KMS-11 (cell line): Measurements from ENCODE around the gene KRT36.

Experiments
- H2AFZ ChIP-seq: fragments of 200-600 bp; sonication (generic); 2 replicates; pipeline ENCODE4 v1.6.1; 2016; ENCODE audit warnings: antibody characterized with exemption, mixed run types, low read depth
- H3K27ac ChIP-seq: fragments of 200-600 bp; sonication (generic); 2 replicates; pipeline ENCODE4 v1.6.1; 2016; ENCODE audit warnings: mild to moderate bottlenecking, mixed run types
- H3K27me3 ChIP-seq: fragments of 200-600 bp; sonication (generic); 2 replicates; pipeline ENCODE4 v1.6.1; 2017; ENCODE audit warnings: mild to moderate bottlenecking, low read depth, mixed run types, moderate library complexity; ENCODE audit not compliant: insufficient read depth
- H3K36me3 ChIP-seq: fragments of 200-600 bp; sonication (generic); 2 replicates; pipeline ENCODE4 v1.6.1; 2017; ENCODE audit warnings: mild to moderate bottlenecking, mixed run types; ENCODE audit not compliant: insufficient read depth
- H3K4me1 ChIP-seq: fragments of 200-600 bp; sonication (generic); 2 replicates; pipeline ENCODE4 v1.6.1; 2016; ENCODE audit warnings: mild to moderate bottlenecking, low read depth, mixed run types; ENCODE audit not compliant: poor library complexity, severe bottlenecking
- H3K4me2 ChIP-seq: fragments of 200-600 bp; sonication (generic); 2 replicates; pipeline ENCODE4 v1.7.0; 2016; ENCODE audit warnings: mild to moderate bottlenecking, mixed run types
- H3K4me3 ChIP-seq: fragments of 200-600 bp; sonication (generic); IDR thresholded peaks from 2 replicates; pipeline ENCODE4 v1.6.1; 2017; ENCODE audit warnings: low read depth, low read length, mixed read lengths; ENCODE audit not compliant: insufficient read depth
- H3K79me2 ChIP-seq: fragments of 200-600 bp; sonication (generic); 2 replicates; pipeline ENCODE4 v1.6.1; 2016; ENCODE audit warnings: low read depth, mixed run types; ENCODE audit not compliant: insufficient read depth
- H3K9ac ChIP-seq: fragments of 200-600 bp; sonication (generic); 2 replicates; pipeline ENCODE4 v1.6.1; 2016; ENCODE audit warnings: mild to moderate bottlenecking, mixed run types
- H4K20me1 ChIP-seq: fragments of 200-600 bp; sonication (generic); 2 replicates; pipeline ENCODE4 v1.6.1; 2016; ENCODE audit warnings: mild to moderate bottlenecking, mixed run types; ENCODE audit not compliant: insufficient read depth
- TF ChIP-seq, protein P1 (sequence below): fragments of 200-600 bp; sonication (generic); conservative IDR thresholded peaks from 2 replicates; pipeline ENCODE4 v1.6.1; 2017; ENCODE audit warnings: low read depth, mild to moderate bottlenecking, antibody characterized with exemption, low read length, moderate library complexity, mixed read lengths

The KRT36 gene

DNA sequence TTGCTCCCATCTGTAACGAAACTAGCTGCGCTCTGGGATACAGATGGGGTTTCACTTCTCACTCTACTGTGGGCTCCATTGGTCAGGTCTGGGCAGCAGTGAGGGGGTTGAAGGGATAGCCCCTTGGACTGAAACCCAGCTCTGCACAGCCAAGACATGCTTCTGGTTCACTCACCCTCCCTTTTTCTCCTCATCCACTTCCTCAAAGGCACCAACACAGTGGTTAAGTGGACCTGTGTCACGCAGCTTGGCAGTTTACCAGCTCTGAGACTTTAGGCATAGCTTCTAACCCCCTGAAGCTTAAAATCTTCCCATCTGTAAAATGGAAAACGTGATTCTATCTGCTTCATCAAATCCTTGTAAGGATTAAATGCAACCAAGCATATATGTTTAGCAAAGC is 37.4 kb downstream of the KRT36 start:
- TF ChIP-seq, protein P1, sequence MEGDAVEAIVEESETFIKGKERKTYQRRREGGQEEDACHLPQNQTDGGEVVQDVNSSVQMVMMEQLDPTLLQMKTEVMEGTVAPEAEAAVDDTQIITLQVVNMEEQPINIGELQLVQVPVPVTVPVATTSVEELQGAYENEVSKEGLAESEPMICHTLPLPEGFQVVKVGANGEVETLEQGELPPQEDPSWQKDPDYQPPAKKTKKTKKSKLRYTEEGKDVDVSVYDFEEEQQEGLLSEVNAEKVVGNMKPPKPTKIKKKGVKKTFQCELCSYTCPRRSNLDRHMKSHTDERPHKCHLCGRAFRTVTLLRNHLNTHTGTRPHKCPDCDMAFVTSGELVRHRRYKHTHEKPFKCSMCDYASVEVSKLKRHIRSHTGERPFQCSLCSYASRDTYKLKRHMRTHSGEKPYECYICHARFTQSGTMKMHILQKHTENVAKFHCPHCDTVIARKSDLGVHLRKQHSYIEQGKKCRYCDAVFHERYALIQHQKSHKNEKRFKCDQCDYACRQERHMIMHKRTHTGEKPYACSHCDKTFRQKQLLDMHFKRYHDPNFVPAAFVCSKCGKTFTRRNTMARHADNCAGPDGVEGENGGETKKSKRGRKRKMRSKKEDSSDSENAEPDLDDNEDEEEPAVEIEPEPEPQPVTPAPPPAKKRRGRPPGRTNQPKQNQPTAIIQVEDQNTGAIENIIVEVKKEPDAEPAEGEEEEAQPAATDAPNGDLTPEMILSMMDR = no peak

DNA sequence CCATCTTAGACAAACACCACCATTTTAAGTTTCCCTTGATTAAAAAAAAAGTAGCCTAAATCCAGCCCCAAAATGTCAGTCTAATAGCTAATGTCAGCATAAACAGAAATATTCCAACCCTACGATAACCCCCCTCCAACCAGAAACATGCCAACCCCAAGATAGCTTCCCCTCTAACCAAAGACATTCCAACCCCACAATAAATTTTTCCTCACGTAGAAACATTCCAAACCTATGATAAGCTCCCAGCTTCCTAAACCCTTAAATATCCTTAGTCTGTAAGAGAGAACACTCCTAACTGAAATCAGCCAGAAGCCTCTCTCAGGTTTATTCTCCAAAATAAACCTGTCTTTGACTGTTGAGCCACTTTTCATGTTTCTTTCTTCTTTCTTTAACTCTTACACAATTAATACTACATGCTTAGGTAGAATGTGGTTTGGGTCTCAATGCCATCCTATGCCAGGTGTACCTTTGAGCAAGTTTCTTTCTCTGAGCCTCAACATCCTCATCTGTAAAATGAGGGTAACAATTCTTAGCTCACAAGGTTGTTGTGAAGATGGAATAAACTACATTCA is 38.5 kb downstream of the KRT36 start:
- Histone ChIP-seq H4K20me1 (no peaks in the 10 kb centered on the region), H3K4me3 (no peak overlapping the region), H2AFZ (no peak overlapping the region), H3K27ac (no peak overlapping the region), H3K36me3 (no peaks in the 10 kb centered on the region), H3K4me1 (no peaks in the 10 kb centered on the region), H3K9ac (no peak overlapping the region), H3K79me2 (no peaks in the 10 kb centered on the region), H3K27me3 (no peaks in the 10 kb centered on the region), H3K4me2 (no peak overlapping the region)
- TF ChIP-seq, protein P1 = no peak

More for the DNA sequence above, 37.4 kb downstream of the KRT36 start:
- Histone ChIP-seq H3K36me3 (no peaks in the 10 kb centered on the region), H3K4me2 (no peak overlapping the region), H3K79me2 (no peaks in the 10 kb centered on the region), H3K27ac (no peak overlapping the region), H3K4me3 (no peak overlapping the region), H3K9ac (no peak overlapping the region), H2AFZ (no peak overlapping the region), H3K4me1 (no peaks in the 10 kb centered on the region), H3K27me3 (no peaks in the 10 kb centered on the region), H4K20me1 (no peaks in the 10 kb centered on the region)

DNA sequence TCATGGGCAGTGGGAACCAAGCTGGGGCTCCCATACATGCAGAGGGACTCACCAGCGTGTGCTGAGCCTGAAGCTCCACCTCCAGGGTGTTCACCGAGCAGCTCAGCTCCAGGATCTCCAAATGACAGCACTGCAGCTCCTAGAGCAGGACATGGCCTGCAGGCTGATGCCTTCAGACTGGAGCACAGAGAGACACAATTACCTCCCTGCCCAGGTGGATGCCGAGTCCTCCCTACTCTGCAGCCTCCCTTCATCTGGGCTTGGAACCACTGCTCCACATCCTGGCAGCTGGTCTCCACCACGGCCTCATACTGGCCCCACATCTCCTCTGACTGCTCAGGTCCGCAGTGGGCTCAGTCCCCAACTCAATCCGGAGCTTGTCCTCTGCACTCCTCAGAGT is 40.7 kb downstream of the KRT36 start:
- H4K20me1 ChIP-seq = no peaks in the 10 kb centered on the region
- no peak overlapping the region for H3K4me3 ChIP-seq
- H3K27me3 ChIP-seq = no peaks in the 10 kb centered on the region
- no peak overlapping the region for H3K4me2 ChIP-seq
- H3K36me3 ChIP-seq = no peaks in the 10 kb centered on the region
- no peaks in the 10 kb centered on the region for H3K79me2 ChIP-seq
- H3K9ac ChIP-seq = no peak overlapping the region
- H2AFZ ChIP-seq = no peak overlapping the region
- no peaks in the 10 kb centered on the region for H3K4me1 ChIP-seq
- TF ChIP-seq, protein P1 = no peak
- no peak overlapping the region for H3K27ac ChIP-seq

DNA sequence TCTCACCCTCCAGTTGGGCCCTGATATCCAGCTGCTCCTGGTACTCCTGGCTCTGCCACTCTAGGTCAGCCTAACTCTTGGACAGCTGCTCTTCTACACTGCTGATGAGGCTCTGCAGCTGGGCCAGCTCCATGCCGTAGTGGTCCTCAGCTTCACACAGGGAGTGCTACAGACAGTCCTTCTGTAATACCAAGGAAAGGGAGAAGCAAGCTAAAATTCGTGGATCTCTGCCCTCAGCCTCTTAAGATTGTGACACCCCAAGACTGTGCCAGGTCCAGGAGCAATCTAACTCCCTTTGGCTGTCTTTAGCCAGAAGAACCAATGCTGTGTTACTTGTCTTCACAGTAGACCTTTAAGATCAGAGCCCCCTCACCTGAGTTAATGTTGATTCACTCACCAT is 41.2 kb downstream of the KRT36 start:
- H3K27ac ChIP-seq = no peak overlapping the region
- no peaks in the 10 kb centered on the region for H3K27me3 ChIP-seq

More for the DNA sequence above, 41.2 kb downstream of the KRT36 start:
- no peaks in the 10 kb centered on the region for H3K36me3 ChIP-seq
- no peaks in the 10 kb centered on the region for H4K20me1 ChIP-seq
- H3K4me1 ChIP-seq = no peaks in the 10 kb centered on the region
- H2AFZ ChIP-seq = no peak overlapping the region
- no peaks in the 10 kb centered on the region for H3K79me2 ChIP-seq
- TF ChIP-seq, protein P1 = no peak
- no peak overlapping the region for H3K9ac ChIP-seq
- no peak overlapping the region for H3K4me2 ChIP-seq
- H3K4me3 ChIP-seq = no peak overlapping the region
